GM23338 (cell line): ENCODE data around the gene PVALEF. TPM values are rescaled to one million over a fixed set of nuclear protein-coding genes. Genes with fewer than 3 reads are reported as not detected.

ENCODE experiments used
- ATAC-seq: fragments of 200-7000 bp; cut with Tn5 transposase; 3 replicates; pipeline ENCODE4 v1.9.1; 2020
- DNase-seq: peaks from one replicate; pipeline ENCODE4 v3.0.0-alpha.2; 2015; ENCODE audit warnings: low spot score
- H2AFZ ChIP-seq: fragments of 200-600 bp; sonication (generic); 2 replicates; pipeline ENCODE4 v1.8.0; 2016; ENCODE audit warnings: antibody characterized with exemption, mild to moderate bottlenecking, moderate library complexity
- H3F3A ChIP-seq: fragments of 200-600 bp; sonication (generic); replicated peaks from 2 replicates; pipeline ENCODE4 v1.8.0; 2017; ENCODE audit warnings: antibody characterized with exemption, mixed run types, low read depth
- H3K27ac ChIP-seq: fragments of 200-600 bp; sonication (generic); 2 replicates; pipeline ENCODE4 v1.6.1; 2016; ENCODE audit warnings: low read depth
- H3K27me3 ChIP-seq: fragments of 200-600 bp; sonication (generic); 2 replicates; pipeline ENCODE4 v1.8.0; 2016; ENCODE audit warnings: mild to moderate bottlenecking, mixed run types, moderate library complexity; ENCODE audit not compliant: insufficient read depth
- H3K36me3 ChIP-seq: fragments of 200-600 bp; sonication (generic); 2 replicates; pipeline ENCODE4 v1.8.0; 2016; ENCODE audit warnings: mild to moderate bottlenecking; ENCODE audit not compliant: insufficient read depth
- H3K4me1 ChIP-seq: fragments of 200-600 bp; sonication (generic); 2 replicates; pipeline ENCODE4 v1.8.0; 2016; ENCODE audit warnings: mild to moderate bottlenecking, moderate library complexity; ENCODE audit not compliant: insufficient read depth
- H3K4me2 ChIP-seq: fragments of 200-600 bp; sonication (generic); 2 replicates; pipeline ENCODE4 v1.7.1; 2017; ENCODE audit warnings: mixed run types
- H3K4me3 ChIP-seq: fragments of 200-600 bp; sonication (generic); 2 replicates; pipeline ENCODE4 v1.6.1; 2016; ENCODE audit warnings: mixed run types
- H3K79me2 ChIP-seq: fragments of 200-600 bp; sonication (generic); replicated peaks from 2 replicates; pipeline ENCODE4 v1.8.0; 2017; ENCODE audit warnings: mild to moderate bottlenecking; ENCODE audit not compliant: insufficient read depth
- H3K9me2 ChIP-seq: fragments of 200-600 bp; sonication (generic); 2 replicates; pipeline ENCODE4 v1.8.0; 2017; ENCODE audit not compliant: insufficient read depth
- H4K20me1 ChIP-seq: fragments of 200-600 bp; sonication (generic); replicated peaks from 2 replicates; pipeline ENCODE4 v1.8.0; 2017; ENCODE audit warnings: mild to moderate bottlenecking; ENCODE audit not compliant: insufficient read depth
- H3K27ac Mint-ChIP-seq: 2 replicates; pipeline ENCODE4 v1.8.0; 2020; ENCODE audit warnings: inconsistent platforms, mild to moderate bottlenecking, moderate library complexity, mixed read lengths
- H3K27me3 Mint-ChIP-seq: 3 replicates; pipeline ENCODE4 v1.8.0; 2022; ENCODE audit warnings: low read depth, mild to moderate bottlenecking, moderate library complexity, mixed read lengths, inconsistent platforms; ENCODE audit not compliant: insufficient read depth, poor library complexity
- H3K36me3 Mint-ChIP-seq: 3 replicates; pipeline ENCODE4 v1.8.0; 2021; ENCODE audit warnings: low read depth, mild to moderate bottlenecking, inconsistent platforms, moderate library complexity, mixed read lengths
- H3K4me1 Mint-ChIP-seq: 3 replicates; pipeline ENCODE4 v1.8.0; 2020; ENCODE audit warnings: mild to moderate bottlenecking, inconsistent platforms, mixed read lengths
- H3K4me3 Mint-ChIP-seq: 3 replicates; pipeline ENCODE4 v1.8.0; 2021; ENCODE audit warnings: moderate library complexity, mild to moderate bottlenecking, inconsistent platforms, mixed read lengths
- H3K9me3 Mint-ChIP-seq: 3 replicates; pipeline ENCODE4 v1.8.0; 2020; ENCODE audit warnings: moderate library complexity, mild to moderate bottlenecking, inconsistent platforms, mixed read lengths
- CREB1 ChIP-seq: fragments of 250-450 bp; sonication (Bioruptor Pico); IDR thresholded peaks from 2 replicates; pipeline ENCODE4 v1.5.0; 2020; ENCODE audit warnings: low read depth, mild to moderate bottlenecking, moderate library complexity
- CTCF ChIP-seq, 2 experiments: fragments of 200-600 bp in 1 of 2; sonication (generic) in 1 of 2; conservative IDR thresholded peaks; 2 replicates each; pipeline versions ENCODE4 v1.5.1 to v1.6.1; 2016 to 2017; ENCODE audit warnings: antibody characterized with exemption in 2 of 2, low read depth in 2 of 2, mild to moderate bottlenecking in 2 of 2, moderate library complexity in 1 of 2
- EZH2 ChIP-seq: fragments of 200-600 bp; sonication (generic); IDR thresholded peaks from one replicate; pipeline ENCODE4 v1.8.0; 2017; ENCODE audit warnings: antibody characterized with exemption, mild to moderate bottlenecking, low read depth; ENCODE audit not compliant: unreplicated experiment
- JUNB ChIP-seq: IDR thresholded peaks from one replicate; pipeline ENCODE4 v1.6.1; 2016; ENCODE audit warnings: antibody characterized with exemption; ENCODE audit not compliant: unreplicated experiment
- POLR2AphosphoS5 ChIP-seq: IDR thresholded peaks from 2 replicates; pipeline ENCODE4 v1.6.1; 2016; ENCODE audit warnings: antibody characterized with exemption, low read depth
- REST ChIP-seq: IDR thresholded peaks from one replicate; pipeline ENCODE4 v1.6.1; 2018; ENCODE audit warnings: antibody characterized with exemption; ENCODE audit not compliant: unreplicated experiment
- STAT1 ChIP-seq: IDR thresholded peaks from one replicate; pipeline ENCODE4 v1.6.1; 2016; ENCODE audit warnings: antibody characterized with exemption; ENCODE audit not compliant: unreplicated experiment
- ZNF114 ChIP-seq: fragments of 250-450 bp; sonication (Bioruptor Pico); IDR thresholded peaks from 2 replicates; pipeline ENCODE4 v1.5.0; 2020; ENCODE audit warnings: mild to moderate bottlenecking, moderate library complexity
- ZNF331 ChIP-seq: fragments of 250-450 bp; sonication (Bioruptor Pico); IDR thresholded peaks from 2 replicates; pipeline ENCODE4 v1.5.0; 2020; ENCODE audit warnings: low read depth, mild to moderate bottlenecking, moderate library complexity
- ZNF462 ChIP-seq: fragments of 250-450 bp; sonication (Bioruptor Pico); IDR thresholded peaks from 2 replicates; pipeline ENCODE4 v1.5.0; 2020; ENCODE audit warnings: mild to moderate bottlenecking, moderate library complexity
- polyA plus RNA-seq: library from polyadenylated mRNA; unstranded; fragments of >200 nt; fragmentation: Nextera tagmentation; extraction: Ambion mirVana; gene quantifications from 2 replicates; pipeline ENCODE4 v1.2.1, GENCODE V29; 2016
- total RNA-seq: library from RNA; depleted of rRNA; stranded (reverse); fragments of >200 nt; shearing (Covaris generic); gene quantifications from 2 replicates; pipeline ENCODE4 v1.2.3, GENCODE V29; 2014

PVALEF gene
- total and polyA plus RNA-seq, 2 experiments from 2014 or later = not detected

- H3K4me2 ChIP-seq = no peak overlapping the region
- DNase-seq (no peak), ATAC-seq (no peak)
- H3F3A ChIP-seq = no peaks in the 10 kb centered on the region; the same call in 1 of the 2 replicates
- H4K20me1 ChIP-seq = no peaks in the 10 kb centered on the region
- no peaks in the 10 kb centered on the region for H3K9me2 ChIP-seq
- H3K27ac ChIP-seq = no peak overlapping the region
- Mint-ChIP-seq H3K27ac (no peak overlapping the region), H3K27me3 (peaks cover 7% of the 10 kb centered on the region), H3K9me3 (no peaks in the 10 kb centered on the region; the same call in 2 of the 3 replicates), H3K4me3 (no peak overlapping the region), H3K4me1 (no peaks in the 10 kb centered on the region), H3K36me3 (no peaks in the 10 kb centered on the region; the same call in 2 of the 3 replicates)
- H3K4me1 ChIP-seq = no peaks in the 10 kb centered on the region
- no peaks in the 10 kb centered on the region for H3K27me3 ChIP-seq
- H3K4me3 ChIP-seq = no peak overlapping the region
- TF ChIP-seq CTCF (conservative IDR thresholded peaks at IDR 0.05; ENCODE audit: low read depth in 2 of 2) = no peak
- TF ChIP-seq ZNF114 (CRISPR knock-in tag) = no peak
- no peak for TF ChIP-seq REST
- no peak for TF ChIP-seq POLR2AphosphoS5
- TF ChIP-seq ZNF462 = no peak
- no peak for TF ChIP-seq JUNB
- TF ChIP-seq EZH2 = no peak
- no peak for TF ChIP-seq ZNF331 (CRISPR knock-in tag)
- TF ChIP-seq STAT1 = no peak
- no peak for TF ChIP-seq CREB1
- H3K36me3 ChIP-seq = no peaks in the 10 kb centered on the region
- H2AFZ ChIP-seq = no peak overlapping the region
- peaks cover 7% of the 10 kb centered on the region for H3K79me2 ChIP-seq
These were observed 43.3 kb downstream of the PVALEF start for GRCh38 chr17:81208651-81209050.
